Left ventricle myocardium inferior (tissue), 1 donor: ENCODE data around the gene CENPN. TPM values are rescaled to one million over a fixed set of nuclear protein-coding genes. Genes with fewer than 3 reads are reported as not detected.

Source experiments
- DNase-seq: peaks from one replicate; pipeline ENCODE4 v3.0.0-alpha.2; 2020
- H3K27ac ChIP-seq: fragments of 200-600 bp; replicated peaks from 2 replicates; pipeline ENCODE4 v1.8.0; 2021
- H3K27me3 ChIP-seq: fragments of 200-600 bp; 2 replicates; pipeline ENCODE4 v1.8.0; 2021; ENCODE audit warnings: low read depth
- H3K36me3 ChIP-seq: fragments of 200-600 bp; 2 replicates; pipeline ENCODE4 v1.8.0; 2021
- H3K4me1 ChIP-seq: fragments of 200-600 bp; 2 replicates; pipeline ENCODE4 v1.8.0; 2021
- H3K4me3 ChIP-seq: fragments of 200-600 bp; 2 replicates; pipeline ENCODE4 v1.8.0; 2021; ENCODE audit warnings: mild to moderate bottlenecking, moderate library complexity
- H3K9me3 ChIP-seq: fragments of 200-600 bp; replicated peaks from 2 replicates; pipeline ENCODE4 v1.8.0; 2021
- CTCF ChIP-seq: fragments of 200-600 bp; IDR thresholded peaks from 2 replicates; pipeline ENCODE4 v1.8.0; 2021; ENCODE audit warnings: antibody characterized with exemption, mild to moderate bottlenecking, borderline replicate concordance
- intact Hi-C: fragments of 100-400 bp; cut with micrococcal nuclease; formaldehyde crosslinking; loops from one replicate; pipeline ENCODE4 v1.11.0; 2022
- total RNA-seq: library from RNA; stranded (reverse); fragmentation: NEBNext Ultra II Directional; extraction: Animal tissue kit (Norgen Biotek cat#: 25700); gene quantifications from one replicate; pipeline ENCODE4 v1.2.1, GENCODE V29; 2021
- donor health status: DM: no; HTN: yes; CAD: no; lungs with severe emphysema.

The CENPN gene
- total RNA-seq, 1 donor from 2014 or later, result 7.9 TPM

DNA sequence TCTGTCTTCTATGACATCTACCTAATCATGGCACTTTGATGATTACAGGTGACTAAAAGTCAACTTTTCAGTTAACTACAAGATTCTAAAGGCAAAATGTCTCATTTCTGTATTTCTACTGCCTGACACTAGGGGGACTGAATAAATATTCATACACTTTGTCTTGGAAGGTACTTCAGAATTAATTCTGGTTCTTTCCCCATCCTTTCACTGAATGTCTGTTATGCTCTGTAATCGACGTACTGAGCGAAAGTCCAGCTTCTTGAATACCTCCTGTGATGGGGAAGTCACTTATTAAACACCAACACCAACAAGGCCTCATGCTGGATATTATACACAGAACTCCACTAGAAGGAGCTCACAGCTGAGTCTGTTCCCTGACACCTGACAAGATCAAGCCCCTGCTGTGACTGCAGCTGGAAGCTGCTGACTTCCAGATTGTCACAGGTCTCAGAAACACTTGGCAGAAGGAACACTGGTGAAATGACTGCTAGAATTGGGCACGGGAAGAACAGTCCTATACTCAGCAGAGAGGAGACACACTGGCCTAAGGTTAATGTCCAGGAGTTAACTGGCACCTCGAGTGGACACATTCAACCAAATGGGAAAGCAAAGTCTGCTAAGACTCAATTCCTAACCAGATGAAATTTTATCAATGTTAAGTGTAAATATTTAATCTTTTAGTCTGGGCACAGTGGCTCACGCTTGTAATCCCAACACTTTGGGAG is 32.2 kb upstream of the CENPN start:
- intact Hi-C loops, result no loop called here
- no peak for DNase-seq
- peak overlapping the region; percentile 50 for H3K27ac ChIP-seq

GRCh38 chr16:80976946-80977345 is 30.1 kb upstream of the CENPN start:
- no peak for TF ChIP-seq CTCF
- no peak for DNase-seq
- Histone ChIP-seq H3K36me3 (peaks cover 31% of the 10 kb centered on the region), H3K9me3 (no peaks in the 10 kb centered on the region), H3K4me3 (no peak overlapping the region), H3K4me1 (peaks cover 23% of the 10 kb centered on the region), H3K27me3 (no peaks in the 10 kb centered on the region), H3K27ac (no peak overlapping the region)
- intact Hi-C loops, result no loop called here

More for the DNA sequence above, 32.2 kb upstream of the CENPN start:
- TF ChIP-seq CTCF, result no peak
- peaks cover 29% of the 10 kb centered on the region for H3K36me3 ChIP-seq
- H3K4me1 ChIP-seq, result peaks cover 13% of the 10 kb centered on the region
- no peaks in the 10 kb centered on the region for H3K9me3 ChIP-seq
- no peaks in the 10 kb centered on the region for H3K27me3 ChIP-seq
- no peak overlapping the region for H3K4me3 ChIP-seq

GRCh38 chr16:80981103-80981502 is 25.9 kb upstream of the CENPN start:
- intact Hi-C loops, result no loop called here
- Histone ChIP-seq H3K36me3 (peaks cover 27% of the 10 kb centered on the region), H3K4me1 (peaks cover 10% of the 10 kb centered on the region), H3K9me3 (no peaks in the 10 kb centered on the region), H3K27ac (no peak overlapping the region), H3K27me3 (no peaks in the 10 kb centered on the region), H3K4me3 (no peak overlapping the region)
- no peak for TF ChIP-seq CTCF
- DNase-seq, result no peak

- no peak for DNase-seq
- Histone ChIP-seq H3K36me3 (peaks cover 24% of the 10 kb centered on the region), H3K4me1 (peaks cover 26% of the 10 kb centered on the region), H3K27ac (no peak overlapping the region), H3K4me3 (no peak overlapping the region), H3K9me3 (no peaks in the 10 kb centered on the region), H3K27me3 (no peaks in the 10 kb centered on the region)
- intact Hi-C loops, result no loop called here
- no peak for TF ChIP-seq CTCF
These were observed 24.4 kb upstream of the CENPN start for GRCh38 chr16:80982646-80983045.

DNA sequence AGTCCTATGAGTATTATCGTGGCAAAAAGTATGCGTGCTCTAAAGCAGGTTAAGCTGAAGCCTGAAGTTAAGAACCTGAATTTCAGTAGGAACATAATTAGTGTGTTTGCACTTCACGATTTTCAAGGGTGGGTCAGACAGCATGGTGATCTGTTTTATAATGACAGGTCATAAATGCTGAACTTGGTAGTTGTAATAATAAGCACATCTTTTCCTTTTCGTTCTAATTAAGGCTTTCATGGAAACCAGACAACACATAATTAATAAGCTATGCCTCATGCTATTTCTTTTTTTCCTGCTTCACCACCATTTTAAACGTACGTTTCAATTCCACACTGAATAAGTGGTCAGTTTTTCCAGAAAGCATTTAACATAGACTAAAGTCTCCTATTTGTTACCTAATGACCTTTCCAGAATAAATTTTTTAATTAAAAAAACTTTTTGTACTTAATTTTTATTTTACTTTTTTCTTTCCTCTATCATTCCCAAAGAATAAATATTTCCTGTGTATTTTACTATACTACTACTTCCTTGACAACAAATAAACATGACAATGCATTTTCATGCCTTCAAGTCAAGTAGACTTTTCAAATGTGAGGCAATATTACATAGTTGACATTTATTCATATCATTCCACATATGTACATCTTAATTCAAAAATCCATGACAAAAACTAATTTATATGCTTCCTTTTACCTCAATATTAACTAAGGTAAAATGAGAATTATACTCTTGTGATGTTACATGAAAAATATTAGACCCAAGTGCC is 22.7 kb upstream of the CENPN start:
- Histone ChIP-seq H3K27ac (no peak overlapping the region), H3K4me3 (no peak overlapping the region), H3K9me3 (no peaks in the 10 kb centered on the region), H3K27me3 (no peaks in the 10 kb centered on the region), H3K4me1 (peaks cover 28% of the 10 kb centered on the region), H3K36me3 (peaks cover 8% of the 10 kb centered on the region)
- DNase-seq, result no peak
- intact Hi-C loops, result no loop called here
- no peak for TF ChIP-seq CTCF
